NAMALWA (cell line): ENCODE measurements around the gene TRABD2A.
"Not testable (repeated sequence)": the region's sequence is repeated elsewhere in the genome, so short reads cannot be mapped to it uniquely, and the experiment has no call there.

Experiments used
- DNase-seq: peaks from one replicate; pipeline ENCODE4 v3.0.0-alpha.2; 2015; ENCODE audit warnings: low spot score

TRABD2A gene, protein sequence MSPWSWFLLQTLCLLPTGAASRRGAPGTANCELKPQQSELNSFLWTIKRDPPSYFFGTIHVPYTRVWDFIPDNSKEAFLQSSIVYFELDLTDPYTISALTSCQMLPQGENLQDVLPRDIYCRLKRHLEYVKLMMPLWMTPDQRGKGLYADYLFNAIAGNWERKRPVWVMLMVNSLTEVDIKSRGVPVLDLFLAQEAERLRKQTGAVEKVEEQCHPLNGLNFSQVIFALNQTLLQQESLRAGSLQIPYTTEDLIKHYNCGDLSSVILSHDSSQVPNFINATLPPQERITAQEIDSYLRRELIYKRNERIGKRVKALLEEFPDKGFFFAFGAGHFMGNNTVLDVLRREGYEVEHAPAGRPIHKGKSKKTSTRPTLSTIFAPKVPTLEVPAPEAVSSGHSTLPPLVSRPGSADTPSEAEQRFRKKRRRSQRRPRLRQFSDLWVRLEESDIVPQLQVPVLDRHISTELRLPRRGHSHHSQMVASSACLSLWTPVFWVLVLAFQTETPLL

DNA sequence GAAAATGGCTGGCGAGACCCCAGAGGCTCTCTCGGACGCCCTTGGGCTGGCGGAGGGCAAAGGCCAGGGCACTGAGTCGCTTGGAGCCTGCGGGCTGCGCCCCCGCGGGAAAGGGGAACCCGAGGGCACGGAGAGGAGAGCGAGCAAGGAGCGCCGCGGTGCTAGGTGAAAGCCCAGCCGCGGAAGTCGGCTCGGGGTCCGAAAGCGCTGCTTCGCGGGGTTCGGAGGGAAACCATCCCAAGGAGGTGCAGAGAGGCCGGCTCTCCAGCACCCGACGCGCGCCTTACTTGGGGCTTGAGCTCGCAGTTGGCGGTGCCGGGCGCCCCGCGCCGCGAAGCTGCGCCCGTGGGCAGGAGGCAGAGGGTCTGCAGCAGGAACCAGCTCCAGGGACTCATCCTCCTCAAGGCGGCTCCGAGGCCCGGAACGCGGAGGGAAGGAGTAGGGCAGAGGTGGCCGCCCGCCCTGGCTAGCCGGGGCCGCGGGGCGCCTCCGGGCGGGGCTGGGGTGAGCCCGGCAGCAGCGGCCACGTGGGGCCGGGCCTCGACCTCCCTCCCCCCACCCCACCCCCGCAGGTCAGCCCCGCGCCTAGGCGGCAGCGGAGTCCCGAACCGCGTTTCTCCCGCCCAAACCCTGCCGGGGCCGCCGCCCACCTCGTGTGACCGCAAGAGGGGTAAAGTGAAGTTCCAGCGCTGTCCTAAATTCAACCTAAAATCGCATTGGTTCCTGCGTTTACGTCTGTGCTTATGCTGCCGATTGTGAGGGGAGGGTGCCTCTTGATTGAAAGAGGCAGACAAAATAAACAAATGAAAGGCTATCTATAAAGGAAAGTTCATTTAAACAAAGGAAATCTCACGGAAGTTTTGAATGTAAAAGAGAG lies at the start of gene TRABD2A:
Gene TRABD2A, minus strand, starts transcription at position 440 of the 877 bp plus-strand sequence. Its CDS starts 45 bp downstream, at position 395.
- DNase-seq, result peak; percentile 25

- DNase-seq, result no peak
These were observed 46.4 kb upstream of the TRABD2A start for GRCh38 chr2:84927275-84927627.

- DNase-seq, result peak; percentile 93
These were observed 45.0 kb upstream of the TRABD2A start for GRCh38 chr2:84925724-84926376.

DNA sequence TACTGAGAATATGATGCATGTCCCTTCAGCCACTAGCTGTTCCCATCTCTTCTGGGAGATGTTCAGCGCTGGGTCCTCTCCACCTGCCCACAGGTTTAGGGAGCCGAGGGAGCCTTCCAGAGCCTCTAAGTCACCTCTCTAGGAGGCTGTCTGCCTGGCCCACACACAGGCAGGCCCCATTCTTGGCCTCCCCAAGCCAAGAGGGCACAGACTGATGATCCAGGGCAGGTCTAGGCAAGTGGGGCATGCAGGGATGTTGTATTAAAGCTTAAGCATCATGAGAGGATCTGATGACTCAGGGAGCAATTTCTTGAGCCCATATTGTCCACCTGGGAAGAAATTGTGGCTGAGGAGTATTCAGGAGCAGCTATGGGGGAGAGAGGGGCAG lies 44.4 kb upstream of the TRABD2A start:
- no peak for DNase-seq

DNA sequence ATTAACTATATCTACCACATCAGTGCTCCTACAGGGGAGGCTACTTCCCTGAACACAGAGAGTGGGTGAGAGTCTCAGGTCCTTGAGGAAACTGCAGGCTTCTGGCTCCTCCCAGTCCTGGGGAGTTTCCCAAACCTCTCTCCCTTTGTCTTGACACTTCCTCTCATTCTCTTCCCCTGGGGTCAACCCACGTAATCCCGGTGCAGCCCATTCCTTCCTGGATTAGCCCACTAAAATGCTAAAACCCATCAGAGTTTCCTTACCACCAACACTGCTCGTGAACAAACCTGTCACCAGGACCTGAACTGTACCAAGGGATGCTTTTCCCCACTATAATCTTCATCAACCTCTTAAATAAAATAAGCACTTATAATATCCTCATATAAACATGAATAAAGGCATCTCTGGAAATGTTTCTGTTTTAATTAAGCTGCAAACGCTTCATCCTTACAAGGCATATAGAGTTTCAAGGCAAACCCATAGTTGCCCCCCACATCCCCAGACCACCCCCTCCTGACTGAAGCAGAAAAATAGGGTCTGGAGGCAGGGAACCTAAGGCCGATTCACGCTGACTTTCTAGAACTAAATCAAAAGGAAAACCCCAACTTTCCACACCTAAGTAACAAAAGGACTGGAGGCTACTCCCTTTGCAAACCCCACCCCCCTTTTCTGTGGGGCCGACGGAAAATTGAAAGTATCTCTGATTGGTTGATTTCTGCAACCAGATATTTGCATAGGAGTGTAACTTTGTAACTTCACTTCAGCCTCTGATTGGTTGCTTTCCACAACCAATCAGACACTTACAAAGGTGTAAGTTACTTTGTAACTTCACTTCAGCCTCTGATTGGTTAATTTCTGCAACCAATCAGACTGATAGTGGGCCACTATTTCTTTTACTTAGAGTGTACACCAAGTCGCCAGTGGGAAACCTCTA lies 43.6 kb upstream of the TRABD2A start:
- peak; percentile 92 for DNase-seq

DNA sequence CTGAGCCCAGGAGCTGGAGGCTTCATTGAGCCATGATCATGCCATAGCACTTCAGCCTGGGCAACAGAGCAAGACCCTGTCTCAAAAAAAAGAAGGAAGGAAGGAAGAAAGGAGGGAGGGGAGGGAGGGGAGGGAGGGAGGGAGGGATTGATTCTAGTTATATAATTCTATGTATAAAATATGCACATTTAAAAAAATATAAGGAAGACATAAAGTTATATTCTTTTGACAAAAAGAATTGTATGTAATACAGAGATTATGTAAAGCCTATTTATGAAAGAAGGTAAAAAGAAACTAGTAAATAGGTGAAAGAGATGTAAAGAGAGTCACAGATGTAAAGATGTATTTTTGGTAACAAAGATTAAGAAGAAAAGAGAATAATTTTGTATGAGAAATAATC lies 42.1 kb upstream of the TRABD2A start:
- no peak for DNase-seq

GRCh38 chr2:84919885-84920580 lies 39.1 kb upstream of the TRABD2A start:
- peak; percentile 55 for DNase-seq

GRCh38 chr2:84918430-84918829 lies 37.5 kb upstream of the TRABD2A start:
- no peak for DNase-seq

GRCh38 chr2:84917821-84918220 lies 36.9 kb upstream of the TRABD2A start:
- DNase-seq, result not testable (repeated sequence)

- not testable (repeated sequence) for DNase-seq
These were observed 34.8 kb upstream of the TRABD2A start for GRCh38 chr2:84915675-84916074.

- DNase-seq, result no peak
These were observed 33.5 kb upstream of the TRABD2A start for GRCh38 chr2:84914334-84914733.

DNA sequence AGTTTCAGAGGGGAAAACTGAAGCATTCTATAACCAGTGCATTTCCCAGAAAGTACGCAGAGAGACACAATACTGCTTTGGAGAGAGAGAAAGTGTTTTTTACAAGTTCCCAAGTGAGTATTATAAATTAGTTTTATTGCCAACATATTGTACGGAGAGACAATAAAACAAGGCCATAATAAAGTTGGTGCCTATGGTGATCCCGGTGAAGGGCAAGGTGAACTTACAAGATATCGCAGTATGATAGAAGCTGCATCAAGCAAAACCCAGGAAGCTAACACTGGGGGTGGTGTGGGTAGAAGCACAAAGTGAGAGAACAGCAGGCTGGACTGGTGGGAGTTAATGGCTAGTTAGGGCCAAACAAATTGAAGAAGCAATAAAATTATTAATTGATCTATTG lies 32.1 kb upstream of the TRABD2A start:
- DNase-seq, result no peak

DNA sequence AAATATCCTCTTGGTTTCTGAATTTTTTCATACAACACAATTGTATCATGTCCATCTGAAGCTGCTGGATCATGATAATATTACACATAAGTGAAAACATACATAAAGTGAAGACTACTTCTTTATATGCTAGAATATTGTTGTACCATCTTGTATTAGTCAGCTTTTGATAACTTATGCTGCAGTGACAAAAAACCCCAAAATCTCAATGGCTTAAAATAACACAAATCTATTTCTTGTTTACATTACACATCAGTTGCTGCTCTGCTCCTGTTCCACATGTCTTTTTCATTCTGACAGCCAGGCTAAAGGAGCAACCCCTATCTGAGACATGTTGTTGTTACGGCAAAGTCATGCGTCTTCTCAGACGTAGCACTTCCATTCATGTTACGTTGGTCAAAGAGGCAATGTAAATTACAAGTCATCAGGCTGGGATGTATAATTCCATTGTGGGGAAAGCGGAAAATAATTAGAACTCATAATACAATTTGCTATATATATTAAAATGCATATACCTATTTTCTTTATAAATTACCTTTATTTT lies 30.3 kb upstream of the TRABD2A start:
- no peak for DNase-seq

DNA sequence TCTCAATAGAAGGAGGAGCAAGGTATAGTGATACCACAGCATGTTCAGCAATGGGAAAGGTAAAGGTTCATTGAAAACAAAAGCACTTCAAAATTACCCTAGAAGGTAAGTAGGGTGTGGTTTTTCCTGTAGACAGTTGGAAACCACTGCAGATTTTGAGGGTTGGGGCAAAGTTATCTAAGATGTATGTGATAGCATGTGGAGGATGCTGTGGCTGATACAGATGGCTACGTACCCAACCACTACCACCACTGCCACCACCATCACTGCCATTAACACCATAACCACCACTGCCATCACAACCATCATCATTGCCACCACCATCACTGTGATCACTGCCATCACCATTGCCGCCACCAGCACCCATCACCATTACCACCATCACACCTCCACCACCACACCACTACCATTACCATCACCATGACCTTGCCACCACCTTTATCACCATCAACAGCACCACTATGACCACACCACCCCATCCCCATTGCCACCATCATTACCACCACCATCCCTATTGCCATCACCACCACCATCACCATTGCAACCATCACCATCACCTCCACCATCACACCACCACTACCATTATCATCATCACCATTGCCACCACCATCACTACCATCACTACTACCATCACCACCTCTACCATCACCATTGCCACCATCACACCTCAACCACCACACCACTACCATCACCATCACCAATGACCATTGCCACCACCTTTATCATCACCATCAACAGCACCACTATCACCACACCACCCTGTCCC lies 28.2 kb upstream of the TRABD2A start:
- DNase-seq, result no peak

DNA sequence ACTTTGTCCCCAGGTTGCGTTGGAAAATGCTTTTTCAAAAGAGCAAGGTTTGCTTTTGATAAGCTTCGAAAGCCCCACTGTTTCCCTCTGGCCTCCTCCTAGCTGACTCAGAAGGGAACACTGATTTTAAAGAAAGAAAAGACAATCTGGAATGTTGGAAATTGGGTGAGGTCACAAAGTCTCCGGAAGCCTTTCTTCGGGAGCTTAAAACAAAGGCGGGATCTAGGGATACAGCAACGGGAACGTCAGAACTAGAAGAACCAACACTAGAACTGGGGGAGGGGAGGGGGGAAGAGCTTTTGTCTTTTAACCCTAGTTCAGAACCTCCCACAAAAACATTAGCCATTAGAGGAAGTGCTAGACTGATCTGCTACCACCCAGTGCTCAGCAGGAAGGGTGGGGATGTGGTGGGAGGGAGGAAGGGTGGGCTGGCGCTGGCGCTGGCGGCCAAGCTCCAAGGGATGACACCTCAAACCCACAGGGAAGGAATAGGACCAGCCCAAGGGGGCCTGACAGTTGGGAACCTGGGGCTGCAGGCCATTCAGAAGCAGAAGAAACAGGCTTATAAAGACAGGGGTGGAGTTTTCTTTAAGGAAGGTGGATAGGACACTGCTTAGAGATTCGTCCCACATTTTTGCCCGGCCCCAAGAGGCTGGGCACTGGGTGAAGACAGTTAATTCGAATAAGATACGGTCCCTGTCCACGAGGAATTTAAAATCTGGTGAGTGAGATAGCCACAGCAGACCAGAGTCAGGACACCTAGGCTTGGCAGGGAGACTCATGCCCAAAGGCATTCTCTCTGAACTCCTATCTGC lies 26.2 kb upstream of the TRABD2A start:
- DNase-seq, result peak; percentile 67

- peak; percentile 46 for DNase-seq
These were observed 25.4 kb upstream of the TRABD2A start for GRCh38 chr2:84906108-84906899.

- peak; percentile 89 for DNase-seq
These were observed 24.6 kb upstream of the TRABD2A start, which contains the start of gene TMSB10 for GRCh38 chr2:84905181-84906107. TSS of gene TMSB10 (plus strand) at chr2:84905656.
